ENCODE results near the gene SORL1-AS1.

SORL1-AS1 gene

GRCh38 chr11:121451178-121451985 lies 1.4 kb downstream of the SORL1-AS1 start:
- H3K27me3 ChIP-seq (ENCODE audit: insufficient read depth, low read length): peaks cover 54% of the 10 kb centered on the region
- H4K20me1 ChIP-seq (ENCODE audit: insufficient read depth, low read length): no peaks in the 10 kb centered on the region
- DNase-seq (ENCODE audit: insufficient read length, low spot score, missing footprints): no peak
- H2AFZ ChIP-seq (ENCODE audit: low read length): peak overlapping the region; percentile 22
- H3K36me3 ChIP-seq (ENCODE audit: insufficient read depth, low read length): no peaks in the 10 kb centered on the region
- H3K79me2 ChIP-seq (ENCODE audit: insufficient read depth, low read length): no peaks in the 10 kb centered on the region
- no peak for TF ChIP-seq CTCF (IDR thresholded peaks at IDR 0.05; ENCODE audit: extremely low read depth, low read depth, low read length)
- H3K4me1 ChIP-seq (ENCODE audit: insufficient read depth, low read length): peaks cover 4% of the 10 kb centered on the region
- H3K4me2 ChIP-seq (ENCODE audit: insufficient read depth, low read length): peak overlapping the region; percentile 60
- H3K27ac ChIP-seq (ENCODE audit: low read depth, low read length): no peak overlapping the region
- H3K9me3 ChIP-seq (ENCODE audit: low read depth, low read length): no peaks in the 10 kb centered on the region
- H3K4me3 ChIP-seq (ENCODE audit: insufficient read depth, low read length): peak overlapping the region; percentile 61

GRCh38 chr11:121450401-121450800 lies 2.4 kb downstream of the SORL1-AS1 start:
- TF ChIP-seq CTCF (IDR thresholded peaks at IDR 0.05; ENCODE audit: extremely low read depth, low read depth, low read length): no peak
- no peaks in the 10 kb centered on the region for H3K36me3 ChIP-seq (ENCODE audit: insufficient read depth, low read length)
- H3K4me2 ChIP-seq (ENCODE audit: insufficient read depth, low read length): no peak overlapping the region
- no peaks in the 10 kb centered on the region for H3K9me3 ChIP-seq (ENCODE audit: low read depth, low read length)
- no peak overlapping the region for H3K4me3 ChIP-seq (ENCODE audit: insufficient read depth, low read length)
- no peaks in the 10 kb centered on the region for H3K79me2 ChIP-seq (ENCODE audit: insufficient read depth, low read length)
- H3K27ac ChIP-seq (ENCODE audit: low read depth, low read length): no peak overlapping the region
- no peak for DNase-seq (ENCODE audit: insufficient read length, low spot score, missing footprints)
- H3K27me3 ChIP-seq (ENCODE audit: insufficient read depth, low read length): peaks cover 53% of the 10 kb centered on the region
- no peaks in the 10 kb centered on the region for H4K20me1 ChIP-seq (ENCODE audit: insufficient read depth, low read length)
- no peak overlapping the region for H2AFZ ChIP-seq (ENCODE audit: low read length)
- H3K4me1 ChIP-seq (ENCODE audit: insufficient read depth, low read length): peaks cover 4% of the 10 kb centered on the region

- Histone ChIP-seq H3K27ac (ENCODE audit: low read depth, low read length) (no peak overlapping the region), H4K20me1 (ENCODE audit: insufficient read depth, low read length) (no peaks in the 10 kb centered on the region), H3K9me3 (ENCODE audit: low read depth, low read length) (no peaks in the 10 kb centered on the region), H3K27me3 (ENCODE audit: insufficient read depth, low read length) (peaks cover 45% of the 10 kb centered on the region), H3K4me2 (ENCODE audit: insufficient read depth, low read length) (no peak overlapping the region), H3K36me3 (ENCODE audit: insufficient read depth, low read length) (no peaks in the 10 kb centered on the region), H3K4me1 (ENCODE audit: insufficient read depth, low read length) (peaks cover 4% of the 10 kb centered on the region), H3K79me2 (ENCODE audit: insufficient read depth, low read length) (no peaks in the 10 kb centered on the region), H2AFZ (ENCODE audit: low read length) (no peak overlapping the region), H3K4me3 (ENCODE audit: insufficient read depth, low read length) (no peak overlapping the region)
- no peak for TF ChIP-seq CTCF (IDR thresholded peaks at IDR 0.05; ENCODE audit: extremely low read depth, low read depth, low read length)
- DNase-seq (ENCODE audit: insufficient read length, low spot score, missing footprints): no peak
Observed at GRCh38 chr11:121449626-121450025, 3.1 kb downstream of the SORL1-AS1 start.

- H3K79me2 ChIP-seq (ENCODE audit: insufficient read depth, low read length): no peaks in the 10 kb centered on the region
- H3K36me3 ChIP-seq (ENCODE audit: insufficient read depth, low read length): no peaks in the 10 kb centered on the region
- H3K27ac ChIP-seq (ENCODE audit: low read depth, low read length): no peak overlapping the region
- TF ChIP-seq CTCF (IDR thresholded peaks at IDR 0.05; ENCODE audit: extremely low read depth, low read depth, low read length): no peak
- H4K20me1 ChIP-seq (ENCODE audit: insufficient read depth, low read length): no peaks in the 10 kb centered on the region
- no peak overlapping the region for H3K4me2 ChIP-seq (ENCODE audit: insufficient read depth, low read length)
- no peaks in the 10 kb centered on the region for H3K9me3 ChIP-seq (ENCODE audit: low read depth, low read length)
- H3K4me3 ChIP-seq (ENCODE audit: insufficient read depth, low read length): no peak overlapping the region
- DNase-seq (ENCODE audit: insufficient read length, low spot score, missing footprints): no peak
- H2AFZ ChIP-seq (ENCODE audit: low read length): no peak overlapping the region
- H3K27me3 ChIP-seq (ENCODE audit: insufficient read depth, low read length): peaks cover 45% of the 10 kb centered on the region
- H3K4me1 ChIP-seq (ENCODE audit: insufficient read depth, low read length): peaks cover 4% of the 10 kb centered on the region
Observed at GRCh38 chr11:121449123-121449522, 3.6 kb downstream of the SORL1-AS1 start.

Data from osteoblast (primary cell).